SHP77 treated with DMSO at 0.1 percent for 48 hours (cell line): Measurements from ENCODE around the gene CFAP20DC.
"Not testable (repeated sequence)": the region's sequence is repeated elsewhere in the genome, so short reads cannot be mapped to it uniquely, and the experiment has no call there.

Source experiments
- DNase-seq: peaks from one replicate; lab custom pipeline; 2025; lab: John Stamatoyannopoulos, UW

The CFAP20DC gene

DNA sequence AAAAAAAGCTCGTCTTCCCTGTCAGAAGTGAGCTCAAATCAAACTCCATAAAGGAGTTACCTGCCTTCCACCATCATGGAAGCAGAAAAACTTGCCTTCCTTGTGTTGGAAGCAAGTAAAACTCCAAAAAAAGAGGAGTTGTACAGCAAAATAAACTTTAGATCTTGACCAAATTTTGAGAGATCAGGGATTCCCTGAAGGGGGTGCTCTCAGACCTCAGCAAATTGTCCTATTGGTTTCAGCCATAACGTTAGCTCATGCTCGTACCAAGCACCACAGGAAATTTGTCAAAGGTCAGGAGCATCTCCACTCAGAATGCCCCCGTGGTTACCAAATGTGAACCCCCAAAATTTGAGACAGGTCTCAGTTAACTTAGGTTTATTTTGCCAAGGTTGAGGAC, 354.5 kb downstream of the CFAP20DC start:
- DNase-seq = not testable (repeated sequence)

DNA sequence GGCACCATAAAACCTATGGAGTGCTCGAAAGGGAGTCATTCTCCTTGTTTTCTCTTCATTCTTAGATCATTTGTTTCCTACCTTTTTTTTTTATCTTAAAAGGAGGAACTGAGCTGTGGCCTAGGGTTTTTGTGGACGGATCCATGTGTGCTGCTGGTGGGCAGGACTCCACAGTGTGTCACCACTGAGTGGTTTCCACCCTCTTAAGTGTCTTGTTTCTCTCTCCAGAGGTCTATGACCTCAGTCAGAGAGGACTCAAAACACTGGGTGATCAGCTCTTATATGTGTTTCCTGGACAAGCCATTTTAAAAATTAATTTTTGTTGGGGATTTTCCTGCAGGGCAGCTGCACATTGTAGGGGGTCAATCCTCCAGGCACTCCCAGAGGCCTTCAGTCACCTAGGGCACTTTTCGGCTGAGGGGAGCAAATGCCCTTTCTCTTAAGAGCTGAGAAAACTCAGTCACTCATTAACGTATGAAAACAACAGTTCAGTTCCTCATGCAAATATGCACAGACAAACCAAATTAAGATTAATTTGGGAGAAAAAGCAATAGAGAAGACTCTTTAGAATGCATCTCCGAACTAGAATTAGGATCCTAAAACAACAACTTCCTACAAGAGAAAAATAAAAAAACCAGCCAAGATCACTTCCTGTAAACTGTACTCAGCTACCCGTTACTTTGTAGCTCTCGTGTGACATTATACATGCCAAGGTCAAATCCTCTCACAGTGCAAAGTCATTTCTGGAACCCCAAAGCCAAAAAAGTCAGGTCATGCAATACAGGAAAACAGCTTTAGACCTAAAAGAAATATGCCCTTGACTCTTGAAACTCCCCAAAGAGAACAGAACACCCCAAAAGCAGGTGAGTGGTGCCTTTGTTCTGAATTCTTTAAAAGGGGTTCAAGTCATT, 355.6 kb downstream of the CFAP20DC start:
- no peak for DNase-seq

- DNase-seq = no peak
Measured at GRCh38 chr3:58692484-58692883, 357.3 kb downstream of the CFAP20DC start.
